SH-SY5Y (cell line): Measurements from ENCODE around the gene NARF.

Experiments used
- GATA2 ChIP-seq: IDR thresholded peaks from 2 replicates; pipeline ENCODE4 v1.6.1; 2011; ENCODE audit warnings: mild to moderate bottlenecking, low read depth, low read length
- GATA3 ChIP-seq: IDR thresholded peaks from 2 replicates; pipeline ENCODE4 v1.6.1; 2011; ENCODE audit warnings: low read depth, mild to moderate bottlenecking, low read length, moderate library complexity

- TF ChIP-seq GATA2, result no peak
- no peak for TF ChIP-seq GATA3
Observed at GRCh38 chr17:82528484-82529265, 70.1 kb downstream of the NARF start.
